ENCODE results near the gene LRMDA.

LRMDA gene

GRCh38 chr10:75751232-75751631 is 319.8 kb downstream of the LRMDA start:
- TF ChIP-seq, protein P1, sequence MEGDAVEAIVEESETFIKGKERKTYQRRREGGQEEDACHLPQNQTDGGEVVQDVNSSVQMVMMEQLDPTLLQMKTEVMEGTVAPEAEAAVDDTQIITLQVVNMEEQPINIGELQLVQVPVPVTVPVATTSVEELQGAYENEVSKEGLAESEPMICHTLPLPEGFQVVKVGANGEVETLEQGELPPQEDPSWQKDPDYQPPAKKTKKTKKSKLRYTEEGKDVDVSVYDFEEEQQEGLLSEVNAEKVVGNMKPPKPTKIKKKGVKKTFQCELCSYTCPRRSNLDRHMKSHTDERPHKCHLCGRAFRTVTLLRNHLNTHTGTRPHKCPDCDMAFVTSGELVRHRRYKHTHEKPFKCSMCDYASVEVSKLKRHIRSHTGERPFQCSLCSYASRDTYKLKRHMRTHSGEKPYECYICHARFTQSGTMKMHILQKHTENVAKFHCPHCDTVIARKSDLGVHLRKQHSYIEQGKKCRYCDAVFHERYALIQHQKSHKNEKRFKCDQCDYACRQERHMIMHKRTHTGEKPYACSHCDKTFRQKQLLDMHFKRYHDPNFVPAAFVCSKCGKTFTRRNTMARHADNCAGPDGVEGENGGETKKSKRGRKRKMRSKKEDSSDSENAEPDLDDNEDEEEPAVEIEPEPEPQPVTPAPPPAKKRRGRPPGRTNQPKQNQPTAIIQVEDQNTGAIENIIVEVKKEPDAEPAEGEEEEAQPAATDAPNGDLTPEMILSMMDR (IDR thresholded peaks at IDR 0.05; ENCODE audit: control extremely low read depth, extremely low read depth, low read depth, missing control alignments) = no peak
- POLR2A ChIA-PET = no interaction called here
- CTCF ChIA-PET = no interaction called here
- no peak for DNase-seq (ENCODE audit: extremely low spot score)

GRCh38 chr10:75753621-75754020 is 322.2 kb downstream of the LRMDA start:
- POLR2A ChIA-PET = no interaction called here
- CTCF ChIA-PET = interaction anchor here (1.2 kb wide), 1 partner anchor 21 kb away, joined by 3 read pairs; no protein-coding TSS in a partner anchor
- no peak for DNase-seq (ENCODE audit: extremely low spot score)
- TF ChIP-seq, protein P1 (IDR thresholded peaks at IDR 0.05; ENCODE audit: control extremely low read depth, extremely low read depth, low read depth, missing control alignments) = no peak

GRCh38 chr10:75754096-75754831 is 322.8 kb downstream of the LRMDA start:
- POLR2A ChIA-PET = no interaction called here
- CTCF ChIA-PET = interaction anchor here (2.0 kb wide), 1 partner anchor 8 kb away, joined by 4 read pairs; no protein-coding TSS in a partner anchor
- TF ChIP-seq, protein P1 (IDR thresholded peaks at IDR 0.05; ENCODE audit: control extremely low read depth, extremely low read depth, low read depth, missing control alignments) = no peak

GRCh38 chr10:75755528-75755927 is 324.1 kb downstream of the LRMDA start:
- ChIA-PET CTCF (interaction anchor here (2.0 kb wide), 1 partner anchor 9 kb away, joined by 4 read pairs; no protein-coding TSS in a partner anchor), POLR2A (no interaction called here)
- no peak for DNase-seq (ENCODE audit: extremely low spot score)
- TF ChIP-seq, protein P1 (IDR thresholded peaks at IDR 0.05; ENCODE audit: control extremely low read depth, extremely low read depth, low read depth, missing control alignments) = no peak

More at GRCh38 chr10:75754096-75754831, 322.8 kb downstream of the LRMDA start:
- no peak for DNase-seq (ENCODE audit: extremely low spot score)

- no peak for DNase-seq (ENCODE audit: extremely low spot score)
- POLR2A ChIA-PET = no interaction called here
- TF ChIP-seq, protein P1 (IDR thresholded peaks at IDR 0.05; ENCODE audit: control extremely low read depth, extremely low read depth, low read depth, missing control alignments) = no peak
- CTCF ChIA-PET = no interaction called here
Measured at GRCh38 chr10:75761289-75761688, 329.9 kb downstream of the LRMDA start.

DNA sequence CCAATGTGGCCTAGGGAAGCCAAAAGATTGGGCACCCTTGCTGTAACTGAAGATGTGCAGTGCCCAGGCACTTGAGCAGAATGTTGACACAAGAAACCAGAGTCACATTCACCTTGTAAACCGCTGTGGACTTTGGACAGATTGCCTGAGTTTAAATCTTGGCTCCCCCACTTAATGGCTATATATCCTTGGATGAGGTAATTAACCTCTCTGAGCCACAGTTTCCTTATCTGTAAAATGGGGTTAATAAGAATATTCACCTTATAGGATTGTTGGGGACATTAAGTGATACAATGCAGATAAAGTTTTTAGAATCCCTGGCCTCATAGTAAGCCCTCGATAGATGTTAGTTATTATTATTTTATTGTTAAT is 331.0 kb downstream of the LRMDA start:
- CTCF ChIA-PET = no interaction called here
- POLR2A ChIA-PET = no interaction called here
- DNase-seq (ENCODE audit: extremely low spot score) = no peak
- TF ChIP-seq, protein P1 (IDR thresholded peaks at IDR 0.05; ENCODE audit: control extremely low read depth, extremely low read depth, low read depth, missing control alignments) = no peak

All from GM10248 (cell line).